ENCODE measurements around the gene DOCK7.

DNA sequence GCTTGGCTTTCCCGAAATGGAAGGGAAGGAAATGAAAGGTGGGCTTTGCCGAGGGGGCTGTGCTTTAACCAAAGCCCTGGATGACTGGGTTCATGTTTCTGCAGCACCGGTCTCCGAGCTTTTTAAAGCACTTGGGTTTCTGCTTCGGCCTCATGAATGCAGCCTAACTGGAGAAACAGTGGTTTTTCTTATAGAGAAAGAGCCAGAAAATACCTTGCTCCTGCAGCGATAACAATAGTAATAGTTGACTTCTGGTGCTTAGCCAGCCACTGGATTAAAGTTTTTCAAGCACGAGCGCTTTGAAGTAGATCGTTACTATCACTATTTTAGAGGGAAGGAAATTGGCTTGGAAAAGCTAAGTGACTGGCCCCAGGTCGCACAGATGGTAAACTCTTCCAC is 500 bp upstream of the DOCK7 start:
- TF ChIP-seq POLR2A (IDR thresholded peaks at IDR 0.05) (no peak), EP300 (IDR thresholded peaks at IDR 0.05) (no peak)

All from ovary (tissue), 1 donor.